Endothelial cell of umbilical vein (primary cell): ENCODE data around the gene CLIC1. TPM values are rescaled to one million over a fixed set of nuclear protein-coding genes. Genes with fewer than 3 reads are reported as not detected.

Experiments
- BruUV-seq: library from RNA; stranded (reverse); fragments of 400-500 nt; replicated peaks from 2 replicates; lab custom pipeline; 2021; lab: Mats Ljungman, UMichigan
- CTCF ChIA-PET: fragments of 300-600, 350-600 bp; sonication (Branson Sonifier 250); formaldehyde crosslinking; loops from one replicate; lab custom pipeline; 2021; ENCODE audit warnings: antibody characterized with exemption, inconsistent platforms; lab: Charles Lee
- POLR2A ChIA-PET: fragments of 300-600, 350-600 bp; sonication (Branson Sonifier 250); formaldehyde crosslinking; loops from one replicate; lab custom pipeline; 2021; ENCODE audit warnings: antibody characterized with exemption, inconsistent platforms; lab: Charles Lee
- DNase-seq: peaks from one replicate; pipeline ENCODE4 v3.0.0-alpha.2; 2011; ENCODE audit warnings: low read depth, low spot score
- FAIRE-seq: peaks from 2 replicates; lab custom pipeline; 2011; peaks lifted over from hg19 to GRCh38; lab: Jason Lieb, UNC
- H2AFZ ChIP-seq: 2 replicates; pipeline ENCODE4 v1.6.0; 2012; ENCODE audit warnings: low read depth, low read length, control low read depth, inconsistent platforms
- H3K27ac ChIP-seq: 2 replicates; pipeline ENCODE4 v1.5.1; 2011; ENCODE audit warnings: low read depth, mild to moderate bottlenecking, control low read depth, low read length, moderate library complexity; ENCODE audit not compliant: insufficient read depth
- H3K27me3 ChIP-seq, 2 experiments: 2 replicates each; pipeline versions ENCODE4 v1.6.0 to v1.6.1; 2011; ENCODE audit warnings: low read length in 2 of 2, mixed read lengths in 1 of 2; ENCODE audit not compliant: control insufficient read depth in 2 of 2, insufficient read depth in 2 of 2
- H3K36me3 ChIP-seq, 2 experiments: 2 replicates in 1 of 2; 3 replicates in 1 of 2; pipeline ENCODE4 v1.5.1; 2011; ENCODE audit warnings: low read length in 2 of 2, mild to moderate bottlenecking in 1 of 2, moderate library complexity in 1 of 2; ENCODE audit not compliant: control insufficient read depth in 2 of 2, insufficient read depth in 2 of 2; ENCODE audit errors: extremely low read depth in 1 of 2
- H3K4me1 ChIP-seq: 3 replicates; pipeline ENCODE4 v1.5.1; 2011; ENCODE audit warnings: mild to moderate bottlenecking, low read length; ENCODE audit not compliant: control insufficient read depth, insufficient read depth; ENCODE audit errors: extremely low read depth
- H3K4me2 ChIP-seq: 2 replicates; pipeline ENCODE4 v1.6.1; 2011; ENCODE audit warnings: low read length, control low read depth, mixed read lengths; ENCODE audit not compliant: insufficient read depth
- H3K4me3 ChIP-seq, 3 experiments: fragments of 200-600 bp in 1 of 3; sonication (generic), shearing (Covaris generic) in 1 of 3; replicated peaks in 1 of 3; 2 replicates each; pipeline ENCODE4 v1.5.1; 2011 to 2016; ENCODE audit warnings: control low read depth in 3 of 3, low read length in 3 of 3, mild to moderate bottlenecking in 2 of 3, inconsistent platforms in 1 of 3, low read depth in 1 of 3, moderate library complexity in 1 of 3; ENCODE audit not compliant: insufficient read depth in 1 of 3
- H3K79me2 ChIP-seq: 2 replicates; pipeline ENCODE4 v1.6.0; 2012; ENCODE audit warnings: low read length, inconsistent platforms; ENCODE audit not compliant: control insufficient read depth, insufficient read depth
- H3K9ac ChIP-seq: replicated peaks from 2 replicates; pipeline ENCODE3; 2011; ENCODE audit warnings: low read length, control low read depth; ENCODE audit not compliant: insufficient read depth; ENCODE audit errors: extremely low read depth
- H3K9me1 ChIP-seq: replicated peaks from 3 replicates; pipeline ENCODE4 v1.6.0; 2011; ENCODE audit warnings: mild to moderate bottlenecking, low read length; ENCODE audit not compliant: control insufficient read depth, insufficient read depth; ENCODE audit errors: extremely low read depth
- H3K9me3 ChIP-seq: replicated peaks from 2 replicates; pipeline ENCODE4 v1.5.1; 2012; ENCODE audit warnings: low read length, inconsistent platforms; ENCODE audit not compliant: control insufficient read depth, insufficient read depth
- H4K20me1 ChIP-seq: replicated peaks from 2 replicates; pipeline ENCODE3; 2011; ENCODE audit warnings: mild to moderate bottlenecking, low read length; ENCODE audit not compliant: control insufficient read depth, insufficient read depth; ENCODE audit errors: extremely low read depth
- CTCF ChIP-seq, 2 donors: IDR thresholded peaks; 1 replicate in 1 of 2; 2 replicates in 1 of 2; pipeline ENCODE4 v1.5.1; 2011; ENCODE audit warnings: low read length in 2 of 2, mild to moderate bottlenecking in 2 of 2, moderate library complexity in 2 of 2, control low read depth in 1 of 2, inconsistent platforms in 1 of 2, low read depth in 1 of 2; ENCODE audit not compliant: insufficient read depth in 1 of 2; ENCODE audit errors: extremely low read depth in 1 of 2
- GATA2 ChIP-seq: IDR thresholded peaks from 2 replicates; pipeline ENCODE4 v1.7.0; 2011; ENCODE audit warnings: low read depth, mild to moderate bottlenecking, moderate library complexity, mixed read lengths, low read length; ENCODE audit not compliant: insufficient read length, insufficient read depth
- MYC ChIP-seq: IDR thresholded peaks from one replicate; pipeline ENCODE4 v1.6.1; 2011; ENCODE audit warnings: mild to moderate bottlenecking, low read depth, low read length
- dilution Hi-C: fragments of 300-500 bp; cut with MboI; formaldehyde crosslinking; loops from one replicate; pipeline ENCODE4 v1.15.0; 2019; ENCODE audit warnings: low sequenced_read_pairs; ENCODE audit not compliant: extremely low pct_ligation_motif_present
- intact Hi-C: fragments of 100-400 bp; cut with micrococcal nuclease; formaldehyde crosslinking; loops from one replicate; pipeline ENCODE4 v1.10.0; 2022
- polyA plus RNA-seq, 4 experiments: library from polyadenylated mRNA; depleted of rRNA in 3 of 4; stranded (reverse) in 3 of 4; unstranded in 1 of 4; fragments of >200 nt; gene quantifications; 2 replicates each; pipeline versions ENCODE4 v1.2.1 to v1.2.3, GENCODE V29; 2011 to 2012; ENCODE audit warnings: missing spikeins in 1 of 4
- total RNA-seq: library from RNA; stranded (reverse); gene quantifications from 2 replicates; pipeline ENCODE4 v1.2.3, GENCODE V29; 2021

Gene CLIC1
- total and polyA plus RNA-seq, 2 donors (not counting 3 experiments of a cell fraction or from before 2014, with no cell fraction given) = 543 to 578 TPM

GRCh38 chr6:31690231-31691077, 45.9 kb downstream of the CLIC1 start:
- Histone ChIP-seq H3K4me1 (peaks cover 10% of the 10 kb centered on the region), H3K4me2 (no peak overlapping the region), H2AFZ (no peak overlapping the region), H3K9ac (no peak overlapping the region), H3K9me3 (no peaks in the 10 kb centered on the region), H3K9me1 (no peaks in the 10 kb centered on the region), H3K27ac (no peak overlapping the region), H4K20me1 (no peaks in the 10 kb centered on the region), H3K79me2 (no peaks in the 10 kb centered on the region), H3K4me3 (no peak overlapping the region), H3K27me3 (no peaks in the 10 kb centered on the region), H3K36me3 (peaks cover 6 to 48% of the 10 kb centered on the region in 2 experiments)
- dilution Hi-C loops (no loop called here), intact Hi-C loops (no loop called here)
- ChIA-PET CTCF (interaction anchor here (0.6 to 2.1 kb wide), 10 partner anchors 10 to 200 kb away, joined by 3 to 12 read pairs (median 4); partner anchors contain the start of genes BAG6, LSM2 and LY6G5C), POLR2A (interaction anchor here (1.5 kb wide), 1 partner anchor 137 kb away, joined by 4 read pairs; the partner anchor contains the start of gene HSPA1B)
- FAIRE-seq (peak; percentile 49), DNase-seq (peak; percentile 17)
- BruUV-seq = no TSS peak
- no peak for TF ChIP-seq MYC
- TF ChIP-seq CTCF (IDR thresholded peaks at IDR 0.05; ENCODE audit: extremely low read depth in 1 of 2, insufficient read depth in 1 of 2, low read depth in 1 of 2, low read length in 2 of 2) = no peak
- no peak for TF ChIP-seq GATA2
